A673 (cell line): ENCODE measurements around the gene NSRP1.

Experiments used
- EZH2 ChIP-seq: fragments of 200-600 bp; sonication (generic); IDR thresholded peaks from 2 replicates; pipeline ENCODE4 v1.6.1; 2017; ENCODE audit warnings: borderline replicate concordance, low read depth, mild to moderate bottlenecking, mixed read lengths, antibody characterized with exemption, low read length; ENCODE audit not compliant: poor library complexity, severe bottlenecking
- TF ChIP-seq, protein P1 (sequence below): fragments of 300-800, 200-600 bp; sonication (generic); conservative IDR thresholded peaks from 2 replicates; pipeline ENCODE4 v1.5.1; 2017; ENCODE audit warnings: low read depth, mild to moderate bottlenecking, antibody characterized with exemption, low read length, moderate library complexity, mixed read lengths

DNA sequence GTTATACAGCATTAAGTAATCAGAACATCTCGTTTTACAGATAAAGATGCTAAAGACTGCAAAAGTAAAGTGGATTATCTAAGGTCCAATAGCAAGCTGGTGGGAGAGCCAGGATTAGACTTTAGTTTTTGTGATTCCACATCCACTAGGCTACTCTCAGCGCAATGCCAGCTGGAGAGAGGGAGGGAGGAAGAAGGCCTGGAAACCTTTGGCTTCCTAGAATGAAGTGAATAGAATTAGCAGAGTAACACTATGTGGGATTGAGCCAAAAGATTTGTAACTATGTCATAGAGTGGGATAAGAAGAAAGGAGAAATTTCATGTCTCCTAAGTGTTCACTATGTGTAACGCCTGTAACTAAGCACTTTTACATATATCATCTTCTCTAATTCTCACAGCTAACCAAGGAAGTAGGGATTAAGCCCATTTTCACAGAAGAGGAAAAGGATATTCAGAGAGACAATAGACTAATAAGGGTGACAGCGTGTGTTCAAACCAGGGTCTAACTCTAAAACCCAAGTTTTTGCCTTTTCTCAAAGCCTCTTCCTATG, 25.4 kb upstream of the NSRP1 start:
- TF ChIP-seq, protein P1, sequence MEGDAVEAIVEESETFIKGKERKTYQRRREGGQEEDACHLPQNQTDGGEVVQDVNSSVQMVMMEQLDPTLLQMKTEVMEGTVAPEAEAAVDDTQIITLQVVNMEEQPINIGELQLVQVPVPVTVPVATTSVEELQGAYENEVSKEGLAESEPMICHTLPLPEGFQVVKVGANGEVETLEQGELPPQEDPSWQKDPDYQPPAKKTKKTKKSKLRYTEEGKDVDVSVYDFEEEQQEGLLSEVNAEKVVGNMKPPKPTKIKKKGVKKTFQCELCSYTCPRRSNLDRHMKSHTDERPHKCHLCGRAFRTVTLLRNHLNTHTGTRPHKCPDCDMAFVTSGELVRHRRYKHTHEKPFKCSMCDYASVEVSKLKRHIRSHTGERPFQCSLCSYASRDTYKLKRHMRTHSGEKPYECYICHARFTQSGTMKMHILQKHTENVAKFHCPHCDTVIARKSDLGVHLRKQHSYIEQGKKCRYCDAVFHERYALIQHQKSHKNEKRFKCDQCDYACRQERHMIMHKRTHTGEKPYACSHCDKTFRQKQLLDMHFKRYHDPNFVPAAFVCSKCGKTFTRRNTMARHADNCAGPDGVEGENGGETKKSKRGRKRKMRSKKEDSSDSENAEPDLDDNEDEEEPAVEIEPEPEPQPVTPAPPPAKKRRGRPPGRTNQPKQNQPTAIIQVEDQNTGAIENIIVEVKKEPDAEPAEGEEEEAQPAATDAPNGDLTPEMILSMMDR = no peak
- no peak for TF ChIP-seq EZH2
